PFSK-1 (cell line): ENCODE measurements around the gene SLC16A7.

Experiments
- POLR2AphosphoS5 ChIP-seq: IDR thresholded peaks from 2 replicates; pipeline ENCODE4 v1.6.1; 2012; ENCODE audit warnings: low read depth, mild to moderate bottlenecking, control low read depth, low read length, moderate library complexity
- TAF1 ChIP-seq: IDR thresholded peaks from 2 replicates; pipeline ENCODE4 v1.6.1; 2012; ENCODE audit warnings: low read length, control low read depth, borderline replicate concordance; ENCODE audit not compliant: insufficient read depth

- TF ChIP-seq TAF1 (no peak), POLR2AphosphoS5 (no peak)
Observed at GRCh38 chr12:59699421-59700152, 103.8 kb downstream of the SLC16A7 start.
